ENCODE results near the gene ACTN4.

GRCh38 chr19:38733241-38733492 lies 85.7 kb downstream of the ACTN4 start:
- TF ChIP-seq CTCF (IDR thresholded peaks at IDR 0.05) (no peak), SIN3A (IDR thresholded peaks at IDR 0.05; ENCODE audit: borderline replicate concordance, insufficient read depth, low read depth, low read length) (no peak), REST (IDR thresholded peaks at IDR 0.05; ENCODE audit: insufficient read depth in 1 of 2, low read depth in 2 of 2, low read length in 1 of 2) (no peak), POLR2AphosphoS5 (IDR thresholded peaks at IDR 0.05; ENCODE audit: low read depth, low read length) (no peak), TCF7L2 (IDR thresholded peaks at IDR 0.05; ENCODE audit: low read depth, low read length) (no peak)

All from Panc1 (cell line).